ENCODE measurements around the gene DOHH.
"Not testable (repeated sequence)": the region's sequence is repeated elsewhere in the genome, so short reads cannot be mapped to it uniquely, and the experiment has no call there.

DOHH gene

GRCh38 chr19:3451451-3451866, 49.0 kb downstream of the DOHH start:
- Histone ChIP-seq H3F3A (ENCODE audit: low read depth) (no peaks in the 10 kb centered on the region), H3K9ac (ENCODE audit: low read depth, low read length, poor library complexity, severe bottlenecking) (no peak overlapping the region), H3K9me2 (replicated peaks; ENCODE audit: low read depth, low read length) (no peaks in the 10 kb centered on the region), H4K20me1 (ENCODE audit: insufficient read depth, low read length, poor library complexity, severe bottlenecking) (no peaks in the 10 kb centered on the region), H3K36me3 (ENCODE audit: insufficient read depth, low read length) (peaks cover 55% of the 10 kb centered on the region; the same call in 1 of the 2 replicates), H3K27me3 (ENCODE audit: insufficient read depth, low read length, poor library complexity, severe bottlenecking) (no peaks in the 10 kb centered on the region), H3K4me1 (ENCODE audit: insufficient read depth, low read length, poor library complexity, severe bottlenecking) (no peaks in the 10 kb centered on the region), H3K9me3 (ENCODE audit: insufficient read depth, low read depth, low read length) (no peaks in the 10 kb centered on the region), H3K79me2 (ENCODE audit: insufficient read depth, low read length) (no peaks in the 10 kb centered on the region), H3K4me2 (ENCODE audit: low read depth, low read length, poor library complexity, severe bottlenecking) (no peak overlapping the region), H3K4me3 (ENCODE audit: low read length, poor library complexity, severe bottlenecking) (no peak overlapping the region), H2AFZ (ENCODE audit: low read length) (no peak overlapping the region)
- TF ChIP-seq EZH2phosphoT487 (IDR thresholded peaks at IDR 0.05; ENCODE audit: borderline replicate concordance), result no peak
- no peak for TF ChIP-seq CTCF (conservative IDR thresholded peaks at IDR 0.05; ENCODE audit: low read length)

- no peaks in the 10 kb centered on the region for H3K79me2 ChIP-seq (ENCODE audit: insufficient read depth, low read length)
Observed at GRCh38 chr19:3450796-3451411, 49.6 kb downstream of the DOHH start.

GRCh38 chr19:3448616-3449334, 51.7 kb downstream of the DOHH start:
- Histone ChIP-seq H3K79me2 (ENCODE audit: insufficient read depth, low read length) (no peaks in the 10 kb centered on the region), H3F3A (ENCODE audit: low read depth) (no peaks in the 10 kb centered on the region), H3K9me3 (ENCODE audit: insufficient read depth, low read depth, low read length) (no peaks in the 10 kb centered on the region), H3K4me2 (ENCODE audit: low read depth, low read length, poor library complexity, severe bottlenecking) (no peak overlapping the region), H3K9me2 (replicated peaks; ENCODE audit: low read depth, low read length) (no peaks in the 10 kb centered on the region), H3K36me3 (ENCODE audit: insufficient read depth, low read length) (peaks cover 58% of the 10 kb centered on the region; the same call in 1 of the 2 replicates), H3K9ac (ENCODE audit: low read depth, low read length, poor library complexity, severe bottlenecking) (no peak overlapping the region), H3K27me3 (ENCODE audit: insufficient read depth, low read length, poor library complexity, severe bottlenecking) (no peaks in the 10 kb centered on the region), H3K4me1 (ENCODE audit: insufficient read depth, low read length, poor library complexity, severe bottlenecking) (no peaks in the 10 kb centered on the region), H2AFZ (ENCODE audit: low read length) (no peak overlapping the region), H4K20me1 (ENCODE audit: insufficient read depth, low read length, poor library complexity, severe bottlenecking) (no peaks in the 10 kb centered on the region), H3K4me3 (ENCODE audit: low read length, poor library complexity, severe bottlenecking) (no peak overlapping the region)
- TF ChIP-seq EZH2phosphoT487 (IDR thresholded peaks at IDR 0.05; ENCODE audit: borderline replicate concordance) (no peak), CTCF (conservative IDR thresholded peaks at IDR 0.05; ENCODE audit: low read length) (no peak)

More at GRCh38 chr19:3450796-3451411, 49.6 kb downstream of the DOHH start:
- Histone ChIP-seq H4K20me1 (ENCODE audit: insufficient read depth, low read length, poor library complexity, severe bottlenecking) (no peaks in the 10 kb centered on the region), H3K36me3 (ENCODE audit: insufficient read depth, low read length) (peaks cover 61% of the 10 kb centered on the region; the same call in 1 of the 2 replicates), H3K27me3 (ENCODE audit: insufficient read depth, low read length, poor library complexity, severe bottlenecking) (no peaks in the 10 kb centered on the region), H3K4me2 (ENCODE audit: low read depth, low read length, poor library complexity, severe bottlenecking) (no peak overlapping the region), H2AFZ (ENCODE audit: low read length) (no peak overlapping the region), H3K4me3 (ENCODE audit: low read length, poor library complexity, severe bottlenecking) (no peak overlapping the region), H3K9me2 (replicated peaks; ENCODE audit: low read depth, low read length) (no peaks in the 10 kb centered on the region), H3F3A (ENCODE audit: low read depth) (no peaks in the 10 kb centered on the region), H3K9ac (ENCODE audit: low read depth, low read length, poor library complexity, severe bottlenecking) (no peak overlapping the region), H3K9me3 (ENCODE audit: insufficient read depth, low read depth, low read length) (no peaks in the 10 kb centered on the region), H3K4me1 (ENCODE audit: insufficient read depth, low read length, poor library complexity, severe bottlenecking) (no peaks in the 10 kb centered on the region)
- TF ChIP-seq EZH2phosphoT487 (IDR thresholded peaks at IDR 0.05; ENCODE audit: borderline replicate concordance), result no peak
- TF ChIP-seq CTCF (conservative IDR thresholded peaks at IDR 0.05; ENCODE audit: low read length), result no peak

GRCh38 chr19:3446657-3447056, 53.8 kb downstream of the DOHH start:
- not testable (repeated sequence) for H2AFZ ChIP-seq (ENCODE audit: low read length); H3K79me2 ChIP-seq (ENCODE audit: insufficient read depth, low read length); H3K4me3 ChIP-seq (ENCODE audit: low read length, poor library complexity, severe bottlenecking); H3K4me1 ChIP-seq (ENCODE audit: insufficient read depth, low read length, poor library complexity, severe bottlenecking); H3K4me2 ChIP-seq (ENCODE audit: low read depth, low read length, poor library complexity, severe bottlenecking); H4K20me1 ChIP-seq (ENCODE audit: insufficient read depth, low read length, poor library complexity, severe bottlenecking); H3K9me2 ChIP-seq (replicated peaks; ENCODE audit: low read depth, low read length); H3K9me3 ChIP-seq (ENCODE audit: insufficient read depth, low read depth, low read length); H3F3A ChIP-seq (ENCODE audit: low read depth); H3K9ac ChIP-seq (ENCODE audit: low read depth, low read length, poor library complexity, severe bottlenecking); H3K27me3 ChIP-seq (ENCODE audit: insufficient read depth, low read length, poor library complexity, severe bottlenecking)
- H3K36me3 ChIP-seq (ENCODE audit: insufficient read depth, low read length), result peaks cover 49% of the 10 kb centered on the region; the same call in 1 of the 2 replicates
